Medulla oblongata (tissue), 1 donor: Measurements from ENCODE around the gene CD59.
A peak's percentile ranks its signal among the peaks of the same experiment; 100 is the strongest.
"Not testable (repeated sequence)": the region's sequence is repeated elsewhere in the genome, so short reads cannot be mapped to it uniquely, and the experiment has no call there.

Source experiments
- DNase-seq: peaks from one replicate; pipeline ENCODE4 v3.0.0-alpha.2; 2015; ENCODE audit errors: extremely low spot score

Gene CD59

DNA sequence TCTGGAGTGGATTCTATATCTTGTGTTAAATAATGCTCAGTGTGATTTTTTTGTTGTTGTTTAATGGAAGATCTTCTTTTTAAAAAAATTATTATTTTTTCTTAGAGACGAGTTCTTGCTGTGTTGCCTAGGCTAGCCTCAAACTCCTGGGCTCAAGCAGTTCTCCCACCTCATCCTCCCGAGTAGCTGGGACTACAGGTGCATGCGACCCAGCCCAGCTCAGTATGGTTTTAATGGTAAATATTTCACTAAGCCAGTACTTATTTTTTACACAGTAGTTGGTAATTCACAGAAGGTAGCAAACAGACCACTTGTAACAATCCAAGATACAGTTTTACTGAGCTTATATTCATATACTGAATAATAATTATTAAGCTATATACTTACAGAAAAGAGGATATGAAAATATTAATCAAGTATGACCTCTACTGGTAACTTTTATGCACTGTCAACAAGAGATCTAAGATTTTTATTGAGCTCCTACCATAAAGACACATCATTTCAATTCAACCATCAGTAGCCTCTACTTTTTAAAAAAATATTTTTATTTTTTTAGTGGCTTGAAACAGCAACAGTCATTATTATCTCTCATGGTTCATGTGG is 6.1 kb upstream of the CD59 start:
- peak; percentile 25 for DNase-seq

DNA sequence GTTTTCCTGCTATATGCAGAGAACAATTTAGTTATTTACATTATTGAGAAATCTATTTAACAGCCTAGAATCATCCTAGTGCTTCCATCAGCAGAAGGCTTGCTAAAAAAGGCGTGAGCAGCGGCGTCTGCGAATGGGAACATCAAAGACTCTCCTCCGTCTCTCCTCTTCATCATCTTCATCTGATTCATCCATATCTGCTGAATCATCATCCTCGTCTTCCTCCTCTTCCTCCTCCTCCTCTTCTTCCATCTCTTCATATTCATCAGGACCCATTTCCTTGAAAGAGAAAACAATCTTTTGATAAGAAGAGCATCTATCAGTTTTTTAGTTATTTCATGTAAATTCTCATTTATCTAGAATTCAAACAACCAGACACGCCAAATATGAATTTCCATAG is 5.6 kb upstream of the CD59 start:
- DNase-seq, result no peak

GRCh38 chr11:33737362-33737821 is 1.2 kb upstream of the CD59 start:
- DNase-seq, result no peak

- DNase-seq, result peak; percentile 22
Observed at GRCh38 chr11:33735271-33736147, 714 bp downstream of the CD59 start.

DNA sequence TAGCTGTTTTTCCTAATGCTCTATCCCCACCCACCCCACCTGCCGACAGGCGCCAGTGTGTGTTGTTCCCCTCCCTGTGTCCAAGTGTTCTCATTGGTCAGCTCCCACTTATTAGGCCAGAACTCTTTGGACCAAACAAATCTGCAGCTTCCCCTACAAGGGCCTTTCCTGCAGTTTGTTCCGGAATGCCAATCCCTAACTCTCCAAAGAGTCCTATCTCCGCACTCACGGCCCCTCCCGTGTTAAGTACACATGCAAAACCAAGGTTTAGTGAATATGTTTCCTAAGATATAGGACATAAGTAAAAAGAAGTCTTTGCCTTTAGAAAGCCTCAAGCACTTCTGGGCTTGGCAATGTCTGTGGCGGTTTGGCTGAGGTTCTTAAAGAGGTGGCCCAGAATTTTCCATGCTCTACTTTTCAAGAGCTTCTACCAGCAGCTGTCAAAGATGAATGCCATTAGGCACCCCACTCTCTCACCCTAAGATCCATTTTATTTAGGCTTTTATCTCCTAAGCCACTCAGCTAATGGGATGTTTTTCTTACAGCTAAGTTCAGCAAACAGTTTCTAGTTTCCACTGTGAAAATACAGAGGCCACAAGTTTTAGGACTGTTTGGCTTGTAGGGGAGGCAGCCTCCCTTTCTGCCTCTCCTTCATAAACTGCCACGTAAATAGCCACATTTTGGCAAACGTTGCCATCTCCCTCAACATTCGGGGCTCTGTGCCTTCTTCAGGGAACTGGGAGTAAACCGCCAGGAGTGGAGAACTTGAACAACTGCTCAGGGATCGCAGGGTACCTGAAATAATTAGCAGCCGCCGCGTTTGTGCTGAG is 1.6 kb downstream of the CD59 start:
- peak; percentile 63 for DNase-seq

DNA sequence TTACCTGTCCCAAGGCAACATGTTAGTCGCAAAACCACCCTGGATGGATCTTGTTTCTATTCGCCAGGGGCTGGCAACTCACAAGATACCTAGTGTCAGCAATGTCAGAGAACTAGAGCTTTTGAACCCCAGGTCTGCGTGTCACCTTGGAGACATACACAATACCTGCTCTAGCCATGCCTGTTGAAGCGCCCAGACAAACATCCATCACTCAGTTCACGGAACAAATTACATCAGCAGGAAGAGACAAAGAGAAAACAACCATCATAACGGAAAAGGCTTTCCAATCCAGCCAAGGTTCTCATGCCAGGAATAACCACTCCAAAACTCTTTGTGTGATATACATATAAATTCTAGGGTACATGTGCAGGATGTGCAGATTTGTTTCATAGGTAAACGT is 2.2 kb downstream of the CD59 start:
- no peak for DNase-seq

DNA sequence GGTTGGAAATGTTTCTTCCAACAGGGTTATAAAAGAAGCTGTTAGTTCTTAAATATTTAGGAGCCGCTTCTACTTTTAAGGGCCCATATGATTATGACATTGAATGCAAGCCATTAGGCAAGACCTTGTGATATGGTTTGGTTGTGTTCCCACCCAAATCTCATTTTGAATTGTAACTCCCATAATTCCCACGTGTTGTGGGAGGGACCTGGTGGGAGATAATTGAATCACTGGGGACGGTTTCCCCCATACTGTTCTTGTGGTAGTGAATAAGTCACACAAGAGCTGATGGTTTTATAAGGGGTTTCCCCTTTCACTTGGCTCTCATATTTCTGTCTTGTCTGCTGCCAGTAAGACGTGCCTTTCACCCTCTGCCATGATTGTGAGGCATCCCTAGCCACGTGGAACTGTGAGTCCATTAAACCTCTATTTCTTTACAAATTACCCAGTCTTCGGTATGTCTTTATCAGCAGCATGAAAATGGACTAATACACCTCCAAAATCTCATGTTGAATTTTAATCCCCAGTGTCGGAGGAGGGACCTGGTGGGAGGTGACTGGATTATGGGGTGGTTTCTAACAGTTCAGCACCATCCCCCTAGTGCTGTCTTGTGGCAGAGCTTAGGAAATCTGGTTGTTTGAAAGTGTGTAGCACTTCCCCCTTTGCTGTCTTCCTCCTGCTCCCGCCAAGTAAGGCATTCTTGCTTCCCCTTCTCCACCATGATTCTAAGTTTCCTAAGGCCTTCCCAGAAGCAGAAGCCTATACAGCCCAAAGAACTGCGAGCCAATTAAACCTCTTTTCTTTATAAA is 4.3 kb downstream of the CD59 start:
- peak; percentile 60 for DNase-seq

DNA sequence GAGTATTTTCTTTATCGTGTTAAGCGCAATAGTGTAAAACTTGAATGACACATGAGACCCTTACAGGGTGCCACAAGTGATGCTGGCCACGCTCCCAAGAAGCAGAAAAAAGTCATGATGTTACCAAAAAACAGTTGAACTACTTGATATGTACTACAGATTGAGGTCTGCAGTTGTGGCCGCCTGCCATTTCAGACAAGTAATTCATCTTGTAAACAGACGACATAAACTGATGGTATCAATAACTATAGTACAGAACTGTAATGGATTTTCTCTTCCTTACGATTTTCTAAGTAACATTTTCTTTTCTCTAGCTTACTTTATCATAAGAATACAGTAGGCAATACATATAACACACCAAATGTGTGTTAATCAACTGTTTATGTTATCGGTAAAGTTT is 5.5 kb downstream of the CD59 start:
- DNase-seq, result no peak

- not testable (repeated sequence) for DNase-seq
Observed at GRCh38 chr11:33729072-33729664, 7.1 kb downstream of the CD59 start.

- not testable (repeated sequence) for DNase-seq
Observed at GRCh38 chr11:33727539-33727938, 8.7 kb downstream of the CD59 start.

DNA sequence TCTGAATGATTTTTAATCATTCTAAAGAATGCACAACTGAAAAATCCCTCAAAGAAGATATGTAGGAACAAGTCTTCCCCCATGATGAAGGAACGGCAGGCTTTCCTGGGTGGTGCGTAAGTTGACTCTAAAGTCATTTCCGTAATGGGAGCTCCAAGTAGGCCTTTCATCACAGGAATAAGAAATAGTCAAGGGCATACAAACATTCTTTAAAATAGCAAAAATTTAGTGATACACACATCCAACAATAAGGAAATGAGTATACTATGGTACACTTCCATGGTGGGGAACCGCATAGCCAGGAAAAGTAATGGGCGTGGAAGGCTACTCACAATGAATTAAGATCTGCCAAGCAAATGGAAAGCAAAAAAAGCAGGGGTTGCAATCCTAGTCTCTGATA is 10.7 kb downstream of the CD59 start:
- DNase-seq, result no peak

- DNase-seq, result peak; percentile 89
Observed at GRCh38 chr11:33724644-33725035, 11.6 kb downstream of the CD59 start.

DNA sequence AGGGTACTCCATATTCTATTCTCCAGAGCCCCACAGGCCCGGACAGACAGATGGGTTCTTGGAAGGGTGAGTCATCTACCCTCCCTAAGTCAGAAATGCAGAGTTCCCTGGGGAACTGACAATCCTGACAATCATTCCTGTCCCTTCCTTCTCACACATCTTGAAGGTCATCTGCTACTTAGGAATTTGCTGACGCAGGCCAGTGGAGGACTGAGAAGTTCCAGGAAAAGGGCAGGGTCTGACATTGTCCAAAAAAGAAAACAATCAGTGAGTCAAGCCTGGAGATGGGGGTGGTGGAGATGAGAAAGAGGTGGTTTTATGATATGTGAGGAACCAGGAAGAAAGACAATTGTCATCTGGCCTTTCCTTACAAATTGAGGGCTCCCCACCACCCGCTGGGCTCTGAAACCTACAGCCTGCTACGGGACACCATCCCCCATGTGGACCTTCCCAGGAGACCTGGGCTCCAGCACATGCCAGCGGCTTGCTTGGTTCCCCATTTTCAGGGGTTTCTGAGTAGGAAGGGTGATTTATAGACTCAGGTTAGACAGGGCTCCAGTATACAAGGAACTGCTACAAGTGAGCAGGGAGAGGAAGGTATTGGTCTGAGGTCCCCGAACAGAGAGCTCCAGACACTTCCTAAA is 12.9 kb downstream of the CD59 start:
- DNase-seq, result no peak

- no peak for DNase-seq
Observed at GRCh38 chr11:33722590-33723234, 13.5 kb downstream of the CD59 start.

GRCh38 chr11:33721984-33722383 is 14.2 kb downstream of the CD59 start:
- DNase-seq, result no peak

- DNase-seq, result no peak
Observed at GRCh38 chr11:33721426-33721825, 14.8 kb downstream of the CD59 start.

GRCh38 chr11:33719587-33719986 is 16.6 kb downstream of the CD59 start:
- DNase-seq, result no peak

DNA sequence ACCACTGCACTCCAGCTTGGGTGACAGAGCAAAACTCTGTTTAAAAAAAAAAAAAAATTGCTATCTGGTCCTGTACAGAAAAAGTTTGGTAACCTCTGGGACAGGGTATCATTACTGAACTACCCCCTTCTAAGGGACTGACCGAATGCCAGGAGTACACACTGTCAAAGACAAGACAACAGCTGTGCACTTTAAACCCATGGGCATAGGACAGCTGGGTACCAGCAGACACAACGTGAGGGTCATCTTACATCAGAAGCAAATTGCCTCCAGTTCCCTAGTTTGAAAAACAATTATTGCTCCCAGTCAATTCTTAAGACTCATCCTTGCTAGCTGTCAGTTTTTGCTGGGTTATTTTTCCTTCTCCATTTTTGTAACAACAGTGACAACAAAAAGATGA is 17.8 kb downstream of the CD59 start:
- DNase-seq, result no peak

- DNase-seq, result peak; percentile 54
Observed at GRCh38 chr11:33716243-33716642, 20.0 kb downstream of the CD59 start.

GRCh38 chr11:33713856-33714398 is 22.3 kb downstream of the CD59 start:
- no peak for DNase-seq
